CD4-positive, alpha-beta memory T cell (primary cell): ENCODE data around the gene DCDC2B. TPM values are rescaled to one million over a fixed set of nuclear protein-coding genes. Genes with fewer than 3 reads are reported as not detected.

Source experiments
- CTCF ChIA-PET: fragments of 350-600 bp; sonication (Branson Sonifier 250); formaldehyde crosslinking; loops from one replicate; lab custom pipeline; 2021; ENCODE audit warnings: inconsistent platforms; ENCODE audit not compliant: partially characterized antibody; lab: Charles Lee
- POLR2A ChIA-PET: fragments of 350-600 bp; sonication (Branson Sonifier 250); formaldehyde crosslinking; loops from one replicate; lab custom pipeline; 2021; ENCODE audit not compliant: partially characterized antibody; lab: Charles Lee
- DNase-seq, 5 donors: peaks; one replicate each; pipeline versions ENCODE4 v3.0.0 to v3.0.0-alpha.2; 2020 to 2022; ENCODE audit warnings: mixed read lengths in 1 of 5
- H3K27ac ChIP-seq: one replicate; pipeline ENCODE4 v1.7.0; 2013; ENCODE audit warnings: low read depth, low read length
- H3K27me3 ChIP-seq: 2 replicates; pipeline ENCODE4 v1.7.0; 2013; ENCODE audit warnings: mild to moderate bottlenecking, low read length, moderate library complexity; ENCODE audit not compliant: insufficient read depth
- H3K36me3 ChIP-seq: 2 replicates; pipeline ENCODE4 v1.7.0; 2013; ENCODE audit warnings: mild to moderate bottlenecking, low read length, moderate library complexity; ENCODE audit not compliant: insufficient read depth
- H3K4me1 ChIP-seq: 2 replicates; pipeline ENCODE4 v1.7.0; 2013; ENCODE audit warnings: mild to moderate bottlenecking, low read length, moderate library complexity; ENCODE audit not compliant: insufficient read depth
- H3K4me3 ChIP-seq, 2 donors: one replicate each; pipeline ENCODE4 v1.7.0; 2013; ENCODE audit warnings: low read length in 2 of 2, mild to moderate bottlenecking in 1 of 2
- H3K9me3 ChIP-seq, 2 donors: one replicate each; pipeline ENCODE4 v1.7.0; 2013; ENCODE audit warnings: low read length in 2 of 2, control low read depth in 1 of 2; ENCODE audit not compliant: control insufficient read depth in 1 of 2
- H3K27ac Mint-ChIP-seq, 7 donors: one replicate each; pipeline ENCODE4 v1.8.0; 2020 to 2021; ENCODE audit warnings: mixed read lengths in 7 of 7, mild to moderate bottlenecking in 6 of 7, inconsistent platforms in 3 of 7, moderate library complexity in 3 of 7
- H3K27me3 Mint-ChIP-seq, 2 donors: one replicate each; pipeline ENCODE4 v1.8.0; 2020 to 2021; ENCODE audit warnings: mixed read lengths in 2 of 2
- H3K36me3 Mint-ChIP-seq, 2 donors: one replicate each; pipeline ENCODE4 v1.8.0; 2020 to 2021; ENCODE audit warnings: mixed read lengths in 2 of 2, inconsistent platforms in 1 of 2, mild to moderate bottlenecking in 1 of 2
- H3K4me1 Mint-ChIP-seq, 4 donors: one replicate each; pipeline ENCODE4 v1.8.0; 2020 to 2021; ENCODE audit warnings: mixed read lengths in 4 of 4, mild to moderate bottlenecking in 1 of 4
- H3K4me3 Mint-ChIP-seq, 8 donors: one replicate each; pipeline ENCODE4 v1.8.0; 2020 to 2021; ENCODE audit warnings: mixed read lengths in 8 of 8, mild to moderate bottlenecking in 7 of 8, moderate library complexity in 6 of 8, inconsistent platforms in 3 of 8
- H3K9me3 Mint-ChIP-seq, 8 donors: one replicate each; pipeline ENCODE4 v1.8.0; 2020 to 2021; ENCODE audit warnings: mixed read lengths in 8 of 8, mild to moderate bottlenecking in 5 of 8, inconsistent platforms in 3 of 8, moderate library complexity in 1 of 8
- intact Hi-C: fragments of 100-400 bp; cut with micrococcal nuclease; formaldehyde crosslinking; loops from one replicate; pipeline ENCODE4 v1.15.1; 2023
- polyA plus RNA-seq, 2 donors: library from polyadenylated mRNA; unstranded; fragments of 300-500 nt; fragmentation: Illumina TruSeq; gene quantifications; one replicate each; pipeline ENCODE4 v1.2.3, GENCODE V29; 2021
- total RNA-seq, 2 experiments: library from RNA; stranded (reverse); gene quantifications; one replicate each; pipeline ENCODE4 v1.2.3, GENCODE V29; 2021

Gene DCDC2B
- total and polyA plus RNA-seq, 4 experiments from 2014 or later: not detected

GRCh38 chr1:32181563-32181962 lies 27.3 kb upstream of the DCDC2B start:
- Histone ChIP-seq H3K4me3 (no peak overlapping the region), H3K36me3 (peaks cover 20% of the 10 kb centered on the region), H3K27me3 (no peaks in the 10 kb centered on the region), H3K9me3 (no peaks in the 10 kb centered on the region), H3K27ac (peak overlapping the region; percentile 83), H3K4me1 (peaks cover 31% of the 10 kb centered on the region)
- Mint-ChIP-seq H3K27ac (peak overlapping the region; percentile 47 to 94 (median 92)), H3K9me3 (peaks cover 0 to 2% (median 0%) of the 10 kb centered on the region in 8 donors), H3K27me3 (no peaks in the 10 kb centered on the region), H3K4me1 (peaks cover 36 to 65% (median 51%) of the 10 kb centered on the region in 4 donors), H3K36me3 (peaks cover 29 to 44% of the 10 kb centered on the region in 2 donors), H3K4me3 (peak overlapping the region; percentile 52 to 93 (median 90))
- ChIA-PET POLR2A (interaction anchor here (0.6 to 3.6 kb wide), 4 partner anchors 16 to 69 kb away, joined by 3 to 20 read pairs (median 4); partner anchors contain the start of genes CCDC28B and LCK), CTCF (no interaction called here)
- intact Hi-C loops: no loop called here
- no peak for DNase-seq

GRCh38 chr1:32182060-32182459 lies 26.8 kb upstream of the DCDC2B start:
- Mint-ChIP-seq H3K36me3 (peaks cover 32 to 45% of the 10 kb centered on the region in 2 donors), H3K9me3 (peaks cover 0 to 2% (median 0%) of the 10 kb centered on the region in 8 donors), H3K27me3 (no peaks in the 10 kb centered on the region), H3K27ac (peak overlapping the region in 5 of 7 donors; percentile 22 to 90 (median 62)), H3K4me1 (peaks cover 37 to 65% (median 52%) of the 10 kb centered on the region in 4 donors), H3K4me3 (peak overlapping the region in 2 of 8 donors; percentile 10 to 85)
- Histone ChIP-seq H3K9me3 (no peaks in the 10 kb centered on the region), H3K27me3 (no peaks in the 10 kb centered on the region), H3K36me3 (peaks cover 22% of the 10 kb centered on the region), H3K27ac (no peak overlapping the region), H3K4me1 (peaks cover 31% of the 10 kb centered on the region), H3K4me3 (no peak overlapping the region)
- intact Hi-C loops: no loop called here
- POLR2A ChIA-PET: interaction anchor here (0.6 to 3.6 kb wide), 4 partner anchors 16 to 69 kb away, joined by 3 to 20 read pairs (median 4); partner anchors contain the start of genes CCDC28B and LCK
- no peak for DNase-seq
- CTCF ChIA-PET: interaction anchor here (1.0 kb wide), 1 partner anchor 16 kb away, joined by 3 read pairs; no protein-coding TSS in a partner anchor

DNA sequence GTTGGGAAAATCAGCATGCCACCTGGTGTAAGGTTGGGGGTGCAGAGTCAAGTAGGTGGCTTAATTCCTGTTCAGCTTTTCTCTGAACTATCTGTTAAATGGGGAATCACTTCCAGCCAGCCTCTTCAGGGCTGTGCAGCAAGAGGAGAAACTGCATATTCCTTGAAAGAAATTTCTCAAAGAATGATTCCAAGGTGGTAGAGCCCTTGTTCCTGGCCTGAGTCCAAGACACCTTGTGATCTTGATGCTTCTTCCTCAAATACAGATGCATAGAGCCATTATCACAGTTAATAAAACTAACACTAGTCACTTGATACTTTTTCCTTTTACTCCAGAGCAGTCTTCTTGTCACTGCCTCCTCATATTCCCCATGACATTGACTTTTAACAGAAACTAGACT lies 24.2 kb upstream of the DCDC2B start:
- Histone ChIP-seq H3K4me1 (peaks cover 21% of the 10 kb centered on the region), H3K9me3 (no peaks in the 10 kb centered on the region), H3K4me3 (no peak overlapping the region), H3K27ac (no peak overlapping the region), H3K27me3 (no peaks in the 10 kb centered on the region), H3K36me3 (peaks cover 47% of the 10 kb centered on the region)
- no peaks in the 10 kb centered on the region for H3K27me3 Mint-ChIP-seq
- peak overlapping the region in 2 of 7 donors; percentile 4 to 70 for H3K27ac Mint-ChIP-seq
- H3K36me3 Mint-ChIP-seq: peaks cover 50 to 64% of the 10 kb centered on the region in 2 donors
- CTCF ChIA-PET: no interaction called here
- POLR2A ChIA-PET: interaction anchor here (1.5 kb wide), 1 partner anchor 16 kb away, joined by 4 read pairs; the partner anchor contains the start of gene CCDC28B
- H3K4me1 Mint-ChIP-seq: peaks cover 34 to 53% (median 45%) of the 10 kb centered on the region in 4 donors
- DNase-seq: no peak
- intact Hi-C loops: no loop called here
- H3K9me3 Mint-ChIP-seq: peaks cover 0 to 2% (median 0%) of the 10 kb centered on the region in 8 donors
- H3K4me3 Mint-ChIP-seq: no peak overlapping the region

GRCh38 chr1:32186077-32186476 lies 22.8 kb upstream of the DCDC2B start:
- Mint-ChIP-seq H3K36me3 (peaks cover 57 to 68% of the 10 kb centered on the region in 2 donors), H3K4me1 (peaks cover 27 to 41% (median 36%) of the 10 kb centered on the region in 4 donors), H3K4me3 (no peak overlapping the region), H3K9me3 (peaks cover 0 to 2% (median 0%) of the 10 kb centered on the region in 8 donors), H3K27ac (peak overlapping the region in 1 of 7 donors; percentile 6), H3K27me3 (no peaks in the 10 kb centered on the region)
- Histone ChIP-seq H3K36me3 (peaks cover 59% of the 10 kb centered on the region), H3K27ac (no peak overlapping the region), H3K27me3 (no peaks in the 10 kb centered on the region), H3K4me3 (no peak overlapping the region), H3K4me1 (peaks cover 13% of the 10 kb centered on the region), H3K9me3 (no peaks in the 10 kb centered on the region)
- intact Hi-C loops: no loop called here
- ChIA-PET CTCF (interaction anchor here (1.2 kb wide), 1 partner anchor 9 kb away, joined by 3 read pairs; no protein-coding TSS in a partner anchor), POLR2A (interaction anchor here (0.7 kb wide), 1 partner anchor 14 kb away, joined by 3 read pairs; the partner anchor contains the start of gene CCDC28B)
- no peak for DNase-seq

- Histone ChIP-seq H3K27ac (no peak overlapping the region), H3K27me3 (no peaks in the 10 kb centered on the region), H3K4me1 (peaks cover 9% of the 10 kb centered on the region), H3K4me3 (no peak overlapping the region), H3K36me3 (peaks cover 63% of the 10 kb centered on the region), H3K9me3 (no peaks in the 10 kb centered on the region)
- intact Hi-C loops: no loop called here
- Mint-ChIP-seq H3K27me3 (no peaks in the 10 kb centered on the region), H3K4me1 (peaks cover 23 to 37% (median 32%) of the 10 kb centered on the region in 4 donors), H3K4me3 (no peak overlapping the region), H3K36me3 (peaks cover 57 to 68% of the 10 kb centered on the region in 2 donors), H3K9me3 (peaks cover 0 to 2% (median 0%) of the 10 kb centered on the region in 8 donors), H3K27ac (peak overlapping the region in 2 of 7 donors; percentile 6 to 33)
- ChIA-PET CTCF (interaction anchor here (1.2 kb wide), 1 partner anchor 9 kb away, joined by 3 read pairs; no protein-coding TSS in a partner anchor), POLR2A (interaction anchor here (0.7 kb wide), 2 partner anchors 14 to 149 kb away, joined by 3 read pairs; partner anchors contain the start of genes CCDC28B and MARCKSL1)
- no peak for DNase-seq
Measured at GRCh38 chr1:32186491-32186890, 22.4 kb upstream of the DCDC2B start.

DNA sequence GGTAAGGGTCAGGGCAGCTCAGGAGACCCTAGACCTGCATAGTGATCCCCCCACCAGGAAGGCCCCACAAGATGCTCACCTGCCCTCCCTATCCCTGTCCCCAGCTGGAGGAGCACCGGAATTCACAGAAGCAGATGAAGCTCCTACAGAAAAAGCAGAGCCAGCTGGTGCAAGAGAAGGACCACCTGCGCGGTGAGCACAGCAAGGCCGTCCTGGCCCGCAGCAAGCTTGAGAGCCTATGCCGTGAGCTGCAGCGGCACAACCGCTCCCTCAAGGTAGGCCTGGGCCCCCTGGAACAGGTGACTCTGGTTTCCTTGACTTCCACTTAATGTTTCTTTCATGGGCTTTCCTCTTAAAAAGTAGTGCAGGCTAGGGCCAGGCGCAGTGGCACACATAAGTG lies 21.0 kb upstream of the DCDC2B start:
- H3K4me3 ChIP-seq: no peak overlapping the region
- intact Hi-C loops: no loop called here
- ChIA-PET POLR2A (no interaction called here), CTCF (interaction anchor here (1.3 to 1.4 kb wide), 2 partner anchors 10 to 61 kb away, joined by 3 to 8 read pairs; no protein-coding TSS in a partner anchor)
- peaks cover 69 to 75% of the 10 kb centered on the region in 2 donors for H3K36me3 Mint-ChIP-seq
- peaks cover 0 to 2% (median 0%) of the 10 kb centered on the region in 8 donors for H3K9me3 Mint-ChIP-seq
- peaks cover 75% of the 10 kb centered on the region for H3K36me3 ChIP-seq
- no peaks in the 10 kb centered on the region for H3K27me3 ChIP-seq
- DNase-seq: no peak
- no peak overlapping the region for H3K27ac ChIP-seq
- no peaks in the 10 kb centered on the region for H3K9me3 ChIP-seq
- peaks cover 19 to 25% (median 22%) of the 10 kb centered on the region in 4 donors for H3K4me1 Mint-ChIP-seq
- no peak overlapping the region for H3K4me3 Mint-ChIP-seq
- no peak overlapping the region for H3K27ac Mint-ChIP-seq
- H3K27me3 Mint-ChIP-seq: no peaks in the 10 kb centered on the region
- H3K4me1 ChIP-seq: no peaks in the 10 kb centered on the region
